NCI-H1436 treated with DMSO at 0.1 percent for 48 hours (cell line): ENCODE measurements around the gene MYO16.
"Not testable (repeated sequence)": the region's sequence is repeated elsewhere in the genome, so short reads cannot be mapped to it uniquely, and the experiment has no call there.

ENCODE experiments used
- DNase-seq: peaks from one replicate; lab custom pipeline; 2025; lab: John Stamatoyannopoulos, UW

The MYO16 gene

GRCh38 chr13:108742701-108743451, 113.5 kb downstream of the MYO16 start:
- DNase-seq, result no peak

- no peak for DNase-seq
These were observed 114.1 kb downstream of the MYO16 start for GRCh38 chr13:108743522-108743921.

GRCh38 chr13:108747843-108748242, 118.4 kb downstream of the MYO16 start:
- DNase-seq, result no peak

GRCh38 chr13:108752276-108752675, 122.9 kb downstream of the MYO16 start:
- DNase-seq, result no peak

GRCh38 chr13:108755083-108755482, 125.7 kb downstream of the MYO16 start:
- DNase-seq, result no peak

GRCh38 chr13:108760129-108760528, 130.7 kb downstream of the MYO16 start:
- DNase-seq, result no peak

- no peak for DNase-seq
These were observed 131.1 kb downstream of the MYO16 start for GRCh38 chr13:108760541-108760940.

- no peak for DNase-seq
These were observed 138.6 kb downstream of the MYO16 start for GRCh38 chr13:108768035-108768434.

- DNase-seq, result no peak
These were observed 140.0 kb downstream of the MYO16 start for GRCh38 chr13:108769213-108770070.

GRCh38 chr13:108775597-108775996, 146.2 kb downstream of the MYO16 start:
- no peak for DNase-seq

GRCh38 chr13:108776650-108777049, 147.2 kb downstream of the MYO16 start:
- no peak for DNase-seq

GRCh38 chr13:108777421-108778420, 148.3 kb downstream of the MYO16 start:
- no peak for DNase-seq

GRCh38 chr13:108779308-108779707, 149.9 kb downstream of the MYO16 start:
- no peak for DNase-seq

GRCh38 chr13:108780706-108781105, 151.3 kb downstream of the MYO16 start:
- DNase-seq, result no peak

GRCh38 chr13:108781312-108781711, 151.9 kb downstream of the MYO16 start:
- DNase-seq, result no peak

- not testable (repeated sequence) for DNase-seq
These were observed 153.1 kb downstream of the MYO16 start for GRCh38 chr13:108782480-108782879.

GRCh38 chr13:108785844-108786243, 156.4 kb downstream of the MYO16 start:
- no peak for DNase-seq

GRCh38 chr13:108786456-108787200, 157.2 kb downstream of the MYO16 start:
- DNase-seq, result no peak

- DNase-seq, result no peak
These were observed 158.4 kb downstream of the MYO16 start for GRCh38 chr13:108787700-108788414.

GRCh38 chr13:108789476-108789875, 160.1 kb downstream of the MYO16 start:
- no peak for DNase-seq

GRCh38 chr13:108795841-108796240, 166.4 kb downstream of the MYO16 start:
- DNase-seq, result no peak
